HG03108 (cell line): ENCODE results near the gene MGST2.
"Not testable (repeated sequence)": the region's sequence is repeated elsewhere in the genome, so short reads cannot be mapped to it uniquely, and the experiment has no call there.

Experiments
- ATAC-seq: cut with Tn5 transposase; IDR thresholded peaks from one replicate; pipeline ENCODE4 v1.9.1; 2021; ENCODE audit warnings: moderate library complexity; ENCODE audit not compliant: unreplicated experiment

The MGST2 gene

GRCh38 chr4:139669335-139669734 is 3.7 kb downstream of the MGST2 start:
- ATAC-seq = no peak

GRCh38 chr4:139669890-139670289 is 4.3 kb downstream of the MGST2 start:
- ATAC-seq = no peak

DNA sequence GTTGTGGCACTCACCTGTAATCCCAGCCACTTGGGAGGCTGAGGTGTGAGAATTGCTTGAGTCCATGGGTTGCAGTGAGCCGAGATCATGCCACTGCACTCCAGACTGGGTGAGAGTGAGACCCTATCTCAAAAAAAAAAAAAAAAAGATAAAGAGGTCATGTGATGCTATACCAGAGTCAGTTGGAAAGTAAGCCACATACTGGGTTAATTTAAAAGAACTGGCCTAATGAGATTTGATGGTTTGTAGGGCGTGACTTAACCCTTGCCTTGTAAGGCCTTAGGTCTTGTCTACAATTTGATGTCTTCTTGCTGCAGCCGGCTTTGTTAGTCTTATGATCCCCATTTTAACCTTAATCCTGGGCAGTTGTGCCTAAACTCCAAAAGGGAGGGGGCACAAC is 5.2 kb downstream of the MGST2 start:
- no peak for ATAC-seq

- no peak for ATAC-seq
Observed at GRCh38 chr4:139672215-139672614, 6.6 kb downstream of the MGST2 start.

DNA sequence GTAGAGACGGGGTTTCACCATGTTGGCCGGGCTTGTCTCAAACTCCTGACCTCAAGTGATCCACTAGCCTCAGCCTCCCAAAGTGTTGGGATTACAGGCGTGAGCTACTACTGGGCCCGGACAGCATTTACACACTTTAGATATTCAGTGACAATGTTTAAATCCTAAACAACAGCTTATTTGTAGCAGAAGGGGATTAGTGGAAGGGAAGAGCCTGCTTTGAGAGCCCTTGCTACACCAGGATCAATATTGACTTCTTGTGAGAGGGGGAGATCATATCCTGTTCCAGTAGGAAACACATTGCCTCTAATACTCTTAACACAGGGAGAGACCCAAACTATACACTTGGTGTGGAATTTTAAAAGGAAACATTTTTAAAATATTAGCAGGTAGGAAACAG is 7.1 kb downstream of the MGST2 start:
- no peak for ATAC-seq

- ATAC-seq = no peak
Observed at GRCh38 chr4:139674875-139675550, 9.4 kb downstream of the MGST2 start.

- no peak for ATAC-seq
Observed at GRCh38 chr4:139675651-139676050, 10.0 kb downstream of the MGST2 start.

GRCh38 chr4:139676365-139676764 is 10.7 kb downstream of the MGST2 start:
- ATAC-seq = no peak

DNA sequence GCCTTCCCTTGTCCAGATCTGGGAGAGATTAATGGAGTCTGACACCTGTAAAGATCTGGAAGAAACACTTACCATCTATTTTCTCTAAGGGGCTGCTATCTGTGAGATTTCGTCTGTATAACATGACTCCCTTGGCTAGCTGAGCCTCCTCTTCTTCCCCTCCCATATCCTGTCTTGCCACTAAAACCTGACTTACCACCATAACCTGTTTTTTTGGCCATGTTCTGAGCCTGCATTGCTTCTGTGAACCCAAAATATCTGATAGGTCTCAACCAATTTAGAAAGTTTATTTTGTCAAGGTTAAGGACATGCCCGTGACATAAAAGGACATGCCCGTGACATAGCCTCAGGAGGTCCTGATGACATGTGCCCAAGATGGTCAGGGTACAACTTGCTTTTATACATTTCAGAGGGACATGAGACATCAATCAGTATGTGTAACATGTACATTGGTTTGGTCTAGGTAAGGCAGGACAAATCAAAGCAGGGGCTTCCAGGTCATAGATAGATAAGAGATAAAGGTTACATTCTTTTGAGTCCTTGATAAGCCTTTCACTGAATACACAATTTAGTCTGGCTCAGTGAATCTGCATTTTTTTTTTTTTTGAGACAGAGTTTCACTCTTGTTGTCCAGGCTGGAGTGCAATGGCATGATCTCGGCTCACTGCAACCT is 11.4 kb downstream of the MGST2 start:
- ATAC-seq = no peak

GRCh38 chr4:139682309-139682708 is 16.7 kb downstream of the MGST2 start:
- no peak for ATAC-seq

DNA sequence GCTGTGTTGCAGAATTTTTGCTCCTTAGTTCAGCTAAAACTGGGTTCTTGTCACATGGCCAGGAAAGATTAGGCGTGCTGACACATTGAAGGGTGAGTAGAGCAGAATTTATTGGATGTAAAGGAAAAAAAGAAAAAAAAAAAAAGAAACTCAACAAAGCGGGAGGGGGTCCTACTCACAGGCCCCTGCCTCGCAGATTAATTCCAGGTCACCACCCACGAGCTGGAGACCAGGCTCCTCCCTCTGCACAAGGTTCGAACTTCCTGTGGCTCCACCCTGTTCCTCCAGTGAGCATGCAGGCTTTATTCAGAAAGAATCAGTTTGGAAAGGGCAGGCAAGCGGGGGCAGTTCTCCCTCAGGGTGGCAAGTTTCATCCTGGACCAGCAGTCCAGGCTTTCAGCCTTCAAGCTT is 17.1 kb downstream of the MGST2 start:
- no peak for ATAC-seq

DNA sequence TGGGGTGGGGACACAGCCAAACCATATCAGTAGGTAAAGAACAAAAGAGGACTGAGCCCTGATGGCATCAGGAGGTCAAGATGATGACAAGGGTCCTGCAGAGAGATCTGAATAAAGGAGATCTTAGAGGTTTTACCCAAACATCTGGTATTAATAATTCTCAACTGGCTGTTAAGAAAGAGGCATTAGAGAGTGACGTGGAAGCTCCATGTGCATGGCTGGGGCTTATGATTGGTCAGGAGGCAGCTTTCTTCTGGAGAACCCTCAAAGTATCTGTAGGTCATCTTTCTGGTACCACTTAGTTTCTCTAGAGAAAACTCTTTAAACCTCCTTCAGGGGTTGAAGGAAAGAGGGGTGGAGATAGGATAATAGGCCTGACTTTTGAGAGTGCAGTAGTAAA is 18.7 kb downstream of the MGST2 start:
- no peak for ATAC-seq

GRCh38 chr4:139685180-139685579 is 19.6 kb downstream of the MGST2 start:
- ATAC-seq = no peak

GRCh38 chr4:139686130-139686529 is 20.5 kb downstream of the MGST2 start:
- no peak for ATAC-seq

DNA sequence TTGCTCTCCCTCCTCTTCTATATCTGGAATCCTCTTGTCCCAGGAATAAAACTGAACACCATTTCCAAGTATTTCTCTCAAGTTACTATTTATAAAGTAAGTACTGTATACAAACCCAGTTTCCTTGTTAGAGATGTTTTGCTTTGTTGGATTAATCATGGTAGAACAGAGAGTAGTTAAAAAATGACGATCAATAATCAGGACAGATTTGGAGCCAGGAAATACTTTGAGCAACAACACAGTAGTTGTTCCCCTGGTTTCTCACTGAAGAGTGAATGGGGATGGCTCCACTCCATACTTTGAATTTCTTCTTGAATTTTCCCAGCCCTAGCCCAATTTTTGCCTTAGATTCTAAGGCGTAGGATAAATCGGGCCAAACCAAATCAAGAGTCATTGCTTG is 21.4 kb downstream of the MGST2 start:
- no peak for ATAC-seq

DNA sequence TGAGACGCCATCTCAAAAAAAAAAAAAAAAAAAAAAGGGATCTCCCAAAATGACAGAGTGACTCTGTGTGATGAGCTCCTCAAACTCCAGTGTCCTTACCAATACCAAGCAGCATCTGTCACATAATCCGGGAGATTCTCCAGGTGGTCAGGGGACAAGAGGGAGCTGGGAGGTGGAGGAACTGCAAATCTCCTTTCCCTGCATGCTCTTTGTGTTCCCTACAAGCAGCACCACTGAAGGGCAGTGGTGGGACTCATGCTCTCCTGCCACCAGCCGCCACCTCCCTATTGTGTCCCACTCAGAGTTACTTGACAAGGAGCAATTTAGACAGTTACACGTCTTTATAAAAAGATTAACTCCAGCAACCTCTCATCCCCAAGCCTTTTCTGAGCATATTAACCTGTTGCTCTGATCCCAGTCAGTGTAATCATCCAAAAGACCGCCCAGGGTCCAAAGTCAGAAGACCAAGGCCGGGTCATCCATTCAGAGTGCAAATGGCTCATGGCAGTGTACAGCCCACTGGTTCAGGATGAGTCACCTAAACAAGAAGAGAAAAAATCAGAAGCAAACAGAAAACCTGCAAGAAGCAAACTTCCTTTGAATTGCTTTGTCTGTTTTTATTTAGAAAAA is 23.6 kb downstream of the MGST2 start:
- ATAC-seq = no peak

- ATAC-seq = no peak
Observed at GRCh38 chr4:139690419-139690818, 24.8 kb downstream of the MGST2 start.

DNA sequence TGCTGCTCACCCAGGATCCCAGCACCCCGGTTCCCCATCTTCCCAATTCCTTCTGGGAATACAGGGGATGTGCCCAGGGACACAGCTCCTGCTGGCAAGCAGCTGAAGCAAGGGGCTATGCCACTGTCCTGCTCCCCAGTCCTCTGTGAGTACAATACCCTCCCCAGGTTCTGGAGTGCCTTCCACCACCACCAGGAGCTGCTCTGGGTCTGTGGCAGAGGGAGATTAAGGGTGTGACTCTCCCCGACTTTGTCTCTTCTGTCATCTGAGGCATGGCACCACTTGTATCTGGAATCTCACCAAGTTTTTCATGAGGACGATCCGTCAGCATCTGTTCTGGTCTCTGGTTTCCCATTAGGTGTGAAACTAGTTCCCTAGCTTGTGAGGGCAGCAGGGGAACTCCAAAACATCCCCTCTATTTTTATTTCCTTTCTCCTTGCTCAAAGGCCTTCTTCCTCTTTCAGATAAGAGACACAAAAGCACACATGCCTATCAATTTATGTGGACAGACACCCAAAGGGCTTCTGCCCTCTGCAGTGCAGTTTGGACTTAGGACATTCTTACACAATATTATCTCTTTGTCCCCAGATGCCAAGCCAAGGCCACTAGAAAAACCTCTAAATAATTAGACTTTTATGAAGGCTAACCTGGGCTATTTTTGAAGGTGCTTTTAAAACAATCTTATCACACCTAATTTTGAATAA is 26.8 kb downstream of the MGST2 start:
- no peak for ATAC-seq

DNA sequence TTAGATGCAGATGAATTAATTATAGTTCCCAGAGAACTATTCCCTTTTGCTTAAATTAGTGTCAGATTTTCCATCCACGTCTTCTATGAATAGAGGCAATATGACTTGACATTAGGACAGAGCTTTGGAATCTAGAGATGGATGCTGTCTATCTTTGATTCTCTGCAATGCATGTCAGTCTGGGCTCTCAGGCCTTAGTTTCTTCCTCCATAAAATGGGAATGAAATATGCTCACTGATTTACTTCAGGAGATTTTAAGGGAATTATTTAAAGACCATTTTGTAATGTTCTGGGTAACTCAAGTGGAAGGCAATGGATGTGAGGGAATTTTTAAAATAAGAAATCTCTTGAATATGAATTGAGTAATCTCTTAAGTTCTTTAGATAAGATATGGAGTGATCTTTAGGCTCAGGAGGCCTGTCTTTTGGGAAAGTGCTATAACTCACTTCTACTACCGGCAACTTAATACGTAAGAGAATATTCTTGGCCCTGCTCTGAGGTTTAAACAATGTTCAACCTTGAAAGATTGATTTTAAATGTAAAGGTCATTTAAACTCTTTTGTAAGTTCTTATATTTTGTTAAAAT is 29.0 kb downstream of the MGST2 start:
- no peak for ATAC-seq

DNA sequence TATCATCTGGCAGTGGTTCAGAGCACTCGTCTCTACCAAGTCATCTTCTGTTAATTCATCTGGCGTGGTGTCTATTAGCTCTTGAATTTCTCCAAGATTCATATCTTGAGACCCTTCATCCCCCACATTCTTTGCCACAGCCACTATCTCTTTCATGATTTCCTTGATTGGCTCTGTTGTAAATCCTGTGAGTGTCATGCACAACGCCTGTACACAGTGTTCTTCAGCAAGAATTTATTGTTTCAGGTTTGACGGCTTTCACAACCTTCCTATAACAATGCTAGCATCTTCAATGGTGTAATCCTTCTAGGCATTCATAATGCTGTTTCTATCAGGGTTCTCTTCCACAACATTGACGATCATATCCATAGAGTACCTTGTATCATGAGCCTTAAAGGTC is 30.9 kb downstream of the MGST2 start:
- no peak for ATAC-seq

GRCh38 chr4:139698167-139698925 is 32.7 kb downstream of the MGST2 start:
- ATAC-seq = not testable (repeated sequence)
